Gastrocnemius medialis (tissue), 4 donors: ENCODE results near the gene NKX1-2.

ENCODE experiments used
- POLR2A ChIP-seq, 2 donors: fragments of 450-650 bp; IDR thresholded peaks; one replicate each; pipeline ENCODE4 v1.6.1; 2017; ENCODE audit warnings: antibody characterized with exemption in 2 of 2, mild to moderate bottlenecking in 2 of 2, moderate library complexity in 2 of 2
- TF ChIP-seq, protein P1 (sequence below), 5 experiments: fragments of 450-650 bp in 3 of 5; fragments of 200-600 bp in 2 of 5; sonication (generic) in 2 of 5; IDR thresholded peaks in 4 of 5; conservative IDR thresholded peaks in 1 of 5; 1 replicate in 4 of 5; 2 replicates in 1 of 5; pipeline ENCODE4 v1.5.1; 2016 to 2019; ENCODE audit warnings: antibody characterized with exemption in 5 of 5, mild to moderate bottlenecking in 3 of 5, moderate library complexity in 3 of 5

DNA sequence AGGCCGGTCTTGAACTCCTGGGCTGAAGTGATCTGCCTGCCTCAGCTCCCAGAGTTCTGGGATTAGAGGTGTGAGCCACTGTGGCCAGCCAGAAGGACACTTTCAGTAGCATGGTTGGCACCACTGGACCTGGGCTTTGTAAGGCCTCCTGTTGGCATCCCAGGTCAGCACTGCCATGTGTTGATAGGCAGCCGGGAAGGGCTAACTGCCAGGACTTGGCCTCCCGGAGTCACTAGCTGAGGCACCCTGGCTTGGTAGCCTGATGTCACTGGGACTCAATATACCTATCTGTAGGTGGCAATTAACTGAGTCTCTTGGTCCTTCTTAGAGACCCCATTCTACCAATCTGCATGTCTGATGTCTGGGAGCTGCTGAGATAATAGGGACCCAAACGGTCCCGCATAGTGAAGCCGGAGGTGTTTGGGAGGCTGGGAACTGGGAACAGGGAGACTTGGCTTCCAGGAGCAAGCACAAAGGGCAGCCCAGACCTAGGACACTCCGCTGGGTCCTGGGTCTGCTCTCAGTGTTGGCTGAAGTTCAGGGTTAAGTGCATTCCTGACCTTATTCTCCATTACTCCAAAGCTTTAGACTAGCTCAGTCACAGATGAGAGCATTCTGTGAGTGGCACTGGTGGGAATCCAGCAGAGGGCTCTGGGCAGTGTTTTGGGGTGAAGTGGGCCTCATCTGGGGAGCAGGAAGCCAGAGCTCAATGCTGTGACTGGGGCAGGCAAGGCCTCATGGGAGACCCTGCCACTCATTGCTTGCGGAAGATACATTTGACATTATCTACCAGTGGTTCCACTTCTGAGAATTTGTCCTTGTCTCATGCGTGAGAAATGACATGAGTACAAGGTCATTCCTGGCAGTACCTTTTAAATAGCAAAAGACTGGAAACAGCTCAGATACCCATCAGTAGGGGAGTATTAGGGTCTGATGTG lies 14.5 kb upstream of the NKX1-2 start:
- TF ChIP-seq POLR2A (IDR thresholded peaks at IDR 0.05) = no peak
- TF ChIP-seq, protein P1, sequence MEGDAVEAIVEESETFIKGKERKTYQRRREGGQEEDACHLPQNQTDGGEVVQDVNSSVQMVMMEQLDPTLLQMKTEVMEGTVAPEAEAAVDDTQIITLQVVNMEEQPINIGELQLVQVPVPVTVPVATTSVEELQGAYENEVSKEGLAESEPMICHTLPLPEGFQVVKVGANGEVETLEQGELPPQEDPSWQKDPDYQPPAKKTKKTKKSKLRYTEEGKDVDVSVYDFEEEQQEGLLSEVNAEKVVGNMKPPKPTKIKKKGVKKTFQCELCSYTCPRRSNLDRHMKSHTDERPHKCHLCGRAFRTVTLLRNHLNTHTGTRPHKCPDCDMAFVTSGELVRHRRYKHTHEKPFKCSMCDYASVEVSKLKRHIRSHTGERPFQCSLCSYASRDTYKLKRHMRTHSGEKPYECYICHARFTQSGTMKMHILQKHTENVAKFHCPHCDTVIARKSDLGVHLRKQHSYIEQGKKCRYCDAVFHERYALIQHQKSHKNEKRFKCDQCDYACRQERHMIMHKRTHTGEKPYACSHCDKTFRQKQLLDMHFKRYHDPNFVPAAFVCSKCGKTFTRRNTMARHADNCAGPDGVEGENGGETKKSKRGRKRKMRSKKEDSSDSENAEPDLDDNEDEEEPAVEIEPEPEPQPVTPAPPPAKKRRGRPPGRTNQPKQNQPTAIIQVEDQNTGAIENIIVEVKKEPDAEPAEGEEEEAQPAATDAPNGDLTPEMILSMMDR (IDR thresholded peaks at IDR 0.05 in 4 of 5, conservative IDR thresholded peaks at IDR 0.05 in 1 of 5) = no peak
